ENCODE measurements around the gene NR2E1.

The NR2E1 gene

GRCh38 chr6:108211671-108212070 is 45.8 kb downstream of the NR2E1 start:
- no peak for DNase-seq

GRCh38 chr6:108222064-108222463 is 56.2 kb downstream of the NR2E1 start:
- DNase-seq: no peak

GRCh38 chr6:108222504-108222903 is 56.7 kb downstream of the NR2E1 start:
- DNase-seq: no peak

- no peak for DNase-seq
Observed at GRCh38 chr6:108227290-108227689, 61.5 kb downstream of the NR2E1 start.

- DNase-seq: no peak
Observed at GRCh38 chr6:108228416-108228815, 62.6 kb downstream of the NR2E1 start.

GRCh38 chr6:108235127-108235526 is 69.3 kb downstream of the NR2E1 start:
- no peak for DNase-seq

- no peak for DNase-seq
Observed at GRCh38 chr6:108236791-108237190, 71.0 kb downstream of the NR2E1 start.

GRCh38 chr6:108238322-108238721 is 72.5 kb downstream of the NR2E1 start:
- DNase-seq: no peak

Measured in CD4-positive, alpha-beta T cell treated with Interleukin-12 subunit alpha and Interleukin-12 subunit beta, for 1 hour (primary cell).